ENCODE data around the gene CAMSAP1. TPM values are rescaled to one million over a fixed set of nuclear protein-coding genes. Genes with fewer than 3 reads are reported as not detected.

The CAMSAP1 gene
- total RNA-seq, 1 donor from 2014 or later: 20.0 TPM

- intact Hi-C loops (cut with micrococcal nuclease): no loop called here
- H3K9me3 ChIP-seq (replicated peaks): peaks cover under 1% of the 10 kb centered on the region
- no peak overlapping the region for H3K4me3 ChIP-seq
- peak overlapping the region; percentile 84 for H3K27ac ChIP-seq (replicated peaks)
- no peak for DNase-seq
- no peak for TF ChIP-seq CTCF (IDR thresholded peaks at IDR 0.05; ENCODE audit: borderline replicate concordance)
- no peaks in the 10 kb centered on the region for H3K27me3 ChIP-seq (ENCODE audit: low read depth)
- peaks cover 27% of the 10 kb centered on the region for H3K4me1 ChIP-seq
- peaks cover 96% of the 10 kb centered on the region for H3K36me3 ChIP-seq
These were observed 34.1 kb upstream of the CAMSAP1 start for GRCh38 chr9:135941288-135941995.

- Histone ChIP-seq H3K36me3 (peaks cover 96% of the 10 kb centered on the region), H3K4me3 (no peak overlapping the region), H3K9me3 (replicated peaks) (peaks cover 7% of the 10 kb centered on the region), H3K27ac (replicated peaks) (no peak overlapping the region), H3K4me1 (peaks cover 23% of the 10 kb centered on the region), H3K27me3 (ENCODE audit: low read depth) (no peaks in the 10 kb centered on the region)
- intact Hi-C loops (cut with micrococcal nuclease): no loop called here
- TF ChIP-seq CTCF (IDR thresholded peaks at IDR 0.05; ENCODE audit: borderline replicate concordance): no peak
- no peak for DNase-seq
These were observed 32.3 kb upstream of the CAMSAP1 start for GRCh38 chr9:135939351-135940265.

DNA sequence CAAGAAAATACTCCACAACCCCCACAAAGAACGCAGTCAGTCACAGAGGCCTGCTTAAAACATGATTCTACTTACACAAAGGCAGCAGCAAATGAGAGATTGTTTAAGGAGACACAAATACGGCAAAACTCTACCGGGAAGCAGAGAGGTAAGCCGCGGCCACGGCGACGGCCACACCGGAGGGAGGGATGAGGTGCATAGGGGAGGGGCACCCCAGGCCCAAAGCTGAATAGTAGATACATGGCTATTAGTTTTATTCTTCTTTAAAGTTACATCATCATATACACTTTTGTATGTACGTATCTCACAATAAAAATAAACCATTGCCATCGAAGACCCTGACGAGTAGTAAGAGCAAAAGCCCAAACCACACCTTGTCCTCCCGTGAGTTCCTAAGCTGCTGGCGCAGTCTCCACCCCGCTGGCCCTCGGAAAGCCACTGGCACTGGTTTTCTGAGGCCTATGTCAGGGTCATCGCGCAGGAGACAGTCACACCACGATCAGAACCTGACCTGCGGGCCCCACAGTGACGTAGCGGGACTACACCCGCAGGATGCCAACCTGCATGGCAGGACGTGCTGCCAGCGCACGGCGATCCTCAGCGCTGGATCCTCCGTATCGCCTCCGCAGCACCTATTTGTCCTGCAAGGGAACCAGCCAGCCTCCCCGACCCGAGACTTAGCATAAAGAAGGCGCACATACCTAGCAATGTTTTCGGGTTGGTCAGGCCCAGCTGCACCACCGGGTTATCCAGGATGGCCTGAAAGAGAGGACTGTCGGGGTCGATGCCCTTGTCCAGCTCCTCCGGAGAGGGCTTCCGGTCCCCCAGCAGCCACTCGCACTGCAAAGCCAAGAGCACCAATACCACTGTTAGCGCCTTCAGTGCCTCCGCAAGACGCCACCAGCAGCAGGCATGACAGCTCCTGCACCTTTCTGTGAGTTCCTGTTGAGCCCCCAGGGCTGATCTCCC lies 30.5 kb upstream of the CAMSAP1 start:
- DNase-seq: no peak
- Histone ChIP-seq H3K36me3 (peaks cover 96% of the 10 kb centered on the region), H3K4me3 (no peak overlapping the region), H3K27me3 (ENCODE audit: low read depth) (no peaks in the 10 kb centered on the region), H3K4me1 (peaks cover 23% of the 10 kb centered on the region), H3K27ac (replicated peaks) (no peak overlapping the region), H3K9me3 (replicated peaks) (peaks cover 7% of the 10 kb centered on the region)
- no peak for TF ChIP-seq CTCF (IDR thresholded peaks at IDR 0.05; ENCODE audit: borderline replicate concordance)
- intact Hi-C loops (cut with micrococcal nuclease): no loop called here

- Histone ChIP-seq H3K9me3 (replicated peaks) (peaks cover 7% of the 10 kb centered on the region), H3K4me3 (no peak overlapping the region), H3K4me1 (no peaks in the 10 kb centered on the region), H3K27me3 (ENCODE audit: low read depth) (no peaks in the 10 kb centered on the region), H3K36me3 (peaks cover 94% of the 10 kb centered on the region), H3K27ac (replicated peaks) (no peak overlapping the region)
- no peak for TF ChIP-seq CTCF (IDR thresholded peaks at IDR 0.05; ENCODE audit: borderline replicate concordance)
- intact Hi-C loops (cut with micrococcal nuclease): no loop called here
- no peak for DNase-seq
These were observed 25.8 kb upstream of the CAMSAP1 start for GRCh38 chr9:135933114-135933513.

- no peak for TF ChIP-seq CTCF (IDR thresholded peaks at IDR 0.05; ENCODE audit: borderline replicate concordance)
- Histone ChIP-seq H3K4me3 (no peak overlapping the region), H3K27me3 (ENCODE audit: low read depth) (no peaks in the 10 kb centered on the region), H3K27ac (replicated peaks) (no peak overlapping the region), H3K4me1 (peaks cover 2% of the 10 kb centered on the region), H3K36me3 (peaks cover 90% of the 10 kb centered on the region), H3K9me3 (replicated peaks) (peaks cover 7% of the 10 kb centered on the region)
- DNase-seq: no peak
- intact Hi-C loops (cut with micrococcal nuclease): no loop called here
These were observed 25.3 kb upstream of the CAMSAP1 start for GRCh38 chr9:135932656-135933055.
